Endothelial cell of umbilical vein (primary cell): ENCODE results near the gene ACHE. TPM values are rescaled to one million over a fixed set of nuclear protein-coding genes. Genes with fewer than 3 reads are reported as not detected.

Source experiments
- BruUV-seq: library from RNA; stranded (reverse); fragments of 400-500 nt; replicated peaks from 2 replicates; lab custom pipeline; 2021; lab: Mats Ljungman, UMichigan
- CTCF ChIA-PET: fragments of 300-600, 350-600 bp; sonication (Branson Sonifier 250); formaldehyde crosslinking; loops from one replicate; lab custom pipeline; 2021; ENCODE audit warnings: antibody characterized with exemption, inconsistent platforms; lab: Charles Lee
- POLR2A ChIA-PET: fragments of 300-600, 350-600 bp; sonication (Branson Sonifier 250); formaldehyde crosslinking; loops from one replicate; lab custom pipeline; 2021; ENCODE audit warnings: antibody characterized with exemption, inconsistent platforms; lab: Charles Lee
- DNase-seq: peaks from one replicate; pipeline ENCODE4 v3.0.0-alpha.2; 2011; ENCODE audit warnings: low read depth, low spot score
- FAIRE-seq: peaks from 2 replicates; lab custom pipeline; 2011; peaks lifted over from hg19 to GRCh38; lab: Jason Lieb, UNC
- H2AFZ ChIP-seq: 2 replicates; pipeline ENCODE4 v1.6.0; 2012; ENCODE audit warnings: low read depth, low read length, control low read depth, inconsistent platforms
- H3K27ac ChIP-seq: 2 replicates; pipeline ENCODE4 v1.5.1; 2011; ENCODE audit warnings: low read depth, mild to moderate bottlenecking, control low read depth, low read length, moderate library complexity; ENCODE audit not compliant: insufficient read depth
- H3K27me3 ChIP-seq, 2 experiments: 2 replicates each; pipeline versions ENCODE4 v1.6.0 to v1.6.1; 2011; ENCODE audit warnings: low read length in 2 of 2, mixed read lengths in 1 of 2; ENCODE audit not compliant: control insufficient read depth in 2 of 2, insufficient read depth in 2 of 2
- H3K36me3 ChIP-seq, 2 experiments: 2 replicates in 1 of 2; 3 replicates in 1 of 2; pipeline ENCODE4 v1.5.1; 2011; ENCODE audit warnings: low read length in 2 of 2, mild to moderate bottlenecking in 1 of 2, moderate library complexity in 1 of 2; ENCODE audit not compliant: control insufficient read depth in 2 of 2, insufficient read depth in 2 of 2; ENCODE audit errors: extremely low read depth in 1 of 2
- H3K4me1 ChIP-seq: 3 replicates; pipeline ENCODE4 v1.5.1; 2011; ENCODE audit warnings: mild to moderate bottlenecking, low read length; ENCODE audit not compliant: control insufficient read depth, insufficient read depth; ENCODE audit errors: extremely low read depth
- H3K4me2 ChIP-seq: 2 replicates; pipeline ENCODE4 v1.6.1; 2011; ENCODE audit warnings: low read length, control low read depth, mixed read lengths; ENCODE audit not compliant: insufficient read depth
- H3K4me3 ChIP-seq, 3 experiments: fragments of 200-600 bp in 1 of 3; sonication (generic), shearing (Covaris generic) in 1 of 3; replicated peaks in 1 of 3; 2 replicates each; pipeline ENCODE4 v1.5.1; 2011 to 2016; ENCODE audit warnings: control low read depth in 3 of 3, low read length in 3 of 3, mild to moderate bottlenecking in 2 of 3, inconsistent platforms in 1 of 3, low read depth in 1 of 3, moderate library complexity in 1 of 3; ENCODE audit not compliant: insufficient read depth in 1 of 3
- H3K79me2 ChIP-seq: 2 replicates; pipeline ENCODE4 v1.6.0; 2012; ENCODE audit warnings: low read length, inconsistent platforms; ENCODE audit not compliant: control insufficient read depth, insufficient read depth
- H3K9ac ChIP-seq: replicated peaks from 2 replicates; pipeline ENCODE3; 2011; ENCODE audit warnings: low read length, control low read depth; ENCODE audit not compliant: insufficient read depth; ENCODE audit errors: extremely low read depth
- H3K9me1 ChIP-seq: replicated peaks from 3 replicates; pipeline ENCODE4 v1.6.0; 2011; ENCODE audit warnings: mild to moderate bottlenecking, low read length; ENCODE audit not compliant: control insufficient read depth, insufficient read depth; ENCODE audit errors: extremely low read depth
- H3K9me3 ChIP-seq: replicated peaks from 2 replicates; pipeline ENCODE4 v1.5.1; 2012; ENCODE audit warnings: low read length, inconsistent platforms; ENCODE audit not compliant: control insufficient read depth, insufficient read depth
- H4K20me1 ChIP-seq: replicated peaks from 2 replicates; pipeline ENCODE3; 2011; ENCODE audit warnings: mild to moderate bottlenecking, low read length; ENCODE audit not compliant: control insufficient read depth, insufficient read depth; ENCODE audit errors: extremely low read depth
- EZH2 ChIP-seq: IDR thresholded peaks from 2 replicates; pipeline ENCODE4 v1.6.1; 2012; ENCODE audit warnings: borderline replicate concordance, low read depth, mild to moderate bottlenecking, moderate library complexity, low read length, inconsistent platforms; ENCODE audit not compliant: severe bottlenecking
- FOS ChIP-seq: IDR thresholded peaks from 2 replicates; pipeline ENCODE4 v1.6.1; 2011; ENCODE audit warnings: mild to moderate bottlenecking, low read length, moderate library complexity, borderline replicate concordance; ENCODE audit not compliant: insufficient read depth
- GATA2 ChIP-seq: IDR thresholded peaks from 2 replicates; pipeline ENCODE4 v1.7.0; 2011; ENCODE audit warnings: low read depth, mild to moderate bottlenecking, moderate library complexity, mixed read lengths, low read length; ENCODE audit not compliant: insufficient read length, insufficient read depth
- JUN ChIP-seq: IDR thresholded peaks from 2 replicates; pipeline ENCODE4 v1.6.1; 2011; ENCODE audit warnings: borderline replicate concordance, low read depth; ENCODE audit not compliant: insufficient read length, insufficient read depth
- MYC ChIP-seq: IDR thresholded peaks from one replicate; pipeline ENCODE4 v1.6.1; 2011; ENCODE audit warnings: mild to moderate bottlenecking, low read depth, low read length
- POLR2A ChIP-seq: IDR thresholded peaks from 2 replicates; pipeline ENCODE4 v1.6.1; 2012; ENCODE audit warnings: low read depth, mild to moderate bottlenecking, control low read depth, low read length
- POLR2AphosphoS5 ChIP-seq: IDR thresholded peaks from 2 replicates; pipeline ENCODE4 v1.6.1; 2012; ENCODE audit warnings: low read depth, mild to moderate bottlenecking, control low read depth, low read length, moderate library complexity; ENCODE audit not compliant: insufficient read depth
- dilution Hi-C: fragments of 300-500 bp; cut with MboI; formaldehyde crosslinking; loops from one replicate; pipeline ENCODE4 v1.15.0; 2019; ENCODE audit warnings: low sequenced_read_pairs; ENCODE audit not compliant: extremely low pct_ligation_motif_present
- intact Hi-C: fragments of 100-400 bp; cut with micrococcal nuclease; formaldehyde crosslinking; loops from one replicate; pipeline ENCODE4 v1.10.0; 2022
- polyA plus RNA-seq, 4 experiments: library from polyadenylated mRNA; depleted of rRNA in 3 of 4; stranded (reverse) in 3 of 4; unstranded in 1 of 4; fragments of >200 nt; gene quantifications; 2 replicates each; pipeline versions ENCODE4 v1.2.1 to v1.2.3, GENCODE V29; 2011 to 2012; ENCODE audit warnings: missing spikeins in 1 of 4
- total RNA-seq: library from RNA; stranded (reverse); gene quantifications from 2 replicates; pipeline ENCODE4 v1.2.3, GENCODE V29; 2021
- TF ChIP-seq, protein P1 (sequence below): IDR thresholded peaks from 2 replicates; pipeline ENCODE4 v1.6.1; 2011; ENCODE audit not compliant: insufficient read depth, insufficient read length
- TF ChIP-seq, protein P2 (sequence below), 2 donors: IDR thresholded peaks; 1 replicate in 1 of 2; 2 replicates in 1 of 2; pipeline ENCODE4 v1.5.1; 2011; ENCODE audit warnings: low read length in 2 of 2, mild to moderate bottlenecking in 2 of 2, moderate library complexity in 2 of 2, control low read depth in 1 of 2, inconsistent platforms in 1 of 2, low read depth in 1 of 2; ENCODE audit not compliant: insufficient read depth in 1 of 2; ENCODE audit errors: extremely low read depth in 1 of 2

ACHE gene
- total and polyA plus RNA-seq, 2 donors (not counting 3 experiments of a cell fraction or from before 2014, with no cell fraction given): 0.18 to 0.28 TPM

DNA sequence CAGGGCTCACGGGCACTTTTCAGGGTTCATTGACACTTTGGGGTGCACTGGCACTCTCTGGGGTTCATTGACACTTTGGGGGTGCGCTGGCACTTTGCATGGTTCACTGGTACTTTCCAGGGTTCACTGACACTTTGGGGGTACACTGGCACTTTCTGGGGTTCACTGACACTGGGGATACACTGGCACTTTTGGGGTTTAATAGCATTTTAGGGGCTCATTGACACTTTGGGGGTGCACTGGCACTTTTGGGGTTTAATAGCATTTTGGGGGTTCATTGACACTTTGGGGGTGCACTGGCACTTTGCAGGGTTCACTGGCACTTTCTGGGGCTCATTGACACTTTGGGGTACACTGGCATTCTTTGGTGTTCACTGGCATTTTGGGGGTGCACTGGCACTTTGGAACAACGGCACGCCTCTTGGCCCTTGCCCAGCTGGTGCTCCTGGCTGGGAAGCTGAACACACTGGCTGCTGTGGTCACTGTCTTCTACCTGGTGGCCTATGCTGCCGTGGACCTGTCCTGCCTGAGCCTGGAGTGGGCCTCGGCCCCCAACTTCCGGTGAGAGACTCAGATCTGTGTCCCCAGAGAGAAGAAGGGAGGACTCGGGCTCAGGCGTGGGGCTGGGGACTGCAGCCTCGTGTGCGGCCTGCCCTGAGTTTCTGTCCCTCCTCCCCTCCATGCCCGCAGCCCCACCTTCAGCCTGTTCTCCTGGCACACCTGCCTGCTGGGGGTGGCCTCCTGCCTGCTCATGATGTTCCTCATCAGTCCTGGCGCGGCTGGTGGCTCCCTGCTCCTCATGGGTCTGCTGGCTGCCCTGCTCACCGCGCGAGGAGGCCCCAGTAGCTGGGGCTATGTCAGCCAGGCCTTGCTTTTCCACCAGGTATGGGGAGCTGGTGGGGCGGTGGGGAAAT lies 34.7 kb downstream of the ACHE start:
- H3K9me1 ChIP-seq: no peaks in the 10 kb centered on the region
- no peaks in the 10 kb centered on the region for H3K27me3 ChIP-seq
- no peak overlapping the region for H3K4me2 ChIP-seq
- FAIRE-seq (no peak), DNase-seq (no peak)
- intact Hi-C loops (loop anchor here (10.0 kb wide), 1 partner anchor 276 kb away; the partner anchor contains the start of genes FBXO24 and LRCH4), dilution Hi-C loops (no loop called here)
- H2AFZ ChIP-seq: no peak overlapping the region
- H3K9me3 ChIP-seq: no peaks in the 10 kb centered on the region
- peaks cover 5 to 7% of the 10 kb centered on the region in 2 experiments for H3K36me3 ChIP-seq
- POLR2A ChIA-PET: interaction anchor here (0.7 kb wide), 1 partner anchor 14 kb away, joined by 3 read pairs; the partner anchor contains the start of gene SRRT
- peaks cover 18% of the 10 kb centered on the region for H3K4me1 ChIP-seq
- no peak overlapping the region for H3K9ac ChIP-seq
- BruUV-seq: no TSS peak
- CTCF ChIA-PET: interaction anchor here (1.1 kb wide), 1 partner anchor 9 kb away, joined by 6 read pairs; the partner anchor contains the start of gene SLC12A9
- H4K20me1 ChIP-seq: no peaks in the 10 kb centered on the region
- H3K79me2 ChIP-seq: no peaks in the 10 kb centered on the region
- no peak overlapping the region for H3K27ac ChIP-seq
- no peak overlapping the region for H3K4me3 ChIP-seq
- TF ChIP-seq, protein P1, sequence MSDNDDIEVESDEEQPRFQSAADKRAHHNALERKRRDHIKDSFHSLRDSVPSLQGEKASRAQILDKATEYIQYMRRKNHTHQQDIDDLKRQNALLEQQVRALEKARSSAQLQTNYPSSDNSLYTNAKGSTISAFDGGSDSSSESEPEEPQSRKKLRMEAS: no peak
- TF ChIP-seq FOS (no peak), MYC (no peak), POLR2AphosphoS5 (no peak), JUN (no peak), GATA2 (no peak), EZH2 (no peak), POLR2A (no peak)
- TF ChIP-seq, protein P2, sequence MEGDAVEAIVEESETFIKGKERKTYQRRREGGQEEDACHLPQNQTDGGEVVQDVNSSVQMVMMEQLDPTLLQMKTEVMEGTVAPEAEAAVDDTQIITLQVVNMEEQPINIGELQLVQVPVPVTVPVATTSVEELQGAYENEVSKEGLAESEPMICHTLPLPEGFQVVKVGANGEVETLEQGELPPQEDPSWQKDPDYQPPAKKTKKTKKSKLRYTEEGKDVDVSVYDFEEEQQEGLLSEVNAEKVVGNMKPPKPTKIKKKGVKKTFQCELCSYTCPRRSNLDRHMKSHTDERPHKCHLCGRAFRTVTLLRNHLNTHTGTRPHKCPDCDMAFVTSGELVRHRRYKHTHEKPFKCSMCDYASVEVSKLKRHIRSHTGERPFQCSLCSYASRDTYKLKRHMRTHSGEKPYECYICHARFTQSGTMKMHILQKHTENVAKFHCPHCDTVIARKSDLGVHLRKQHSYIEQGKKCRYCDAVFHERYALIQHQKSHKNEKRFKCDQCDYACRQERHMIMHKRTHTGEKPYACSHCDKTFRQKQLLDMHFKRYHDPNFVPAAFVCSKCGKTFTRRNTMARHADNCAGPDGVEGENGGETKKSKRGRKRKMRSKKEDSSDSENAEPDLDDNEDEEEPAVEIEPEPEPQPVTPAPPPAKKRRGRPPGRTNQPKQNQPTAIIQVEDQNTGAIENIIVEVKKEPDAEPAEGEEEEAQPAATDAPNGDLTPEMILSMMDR (IDR thresholded peaks at IDR 0.05; ENCODE audit: extremely low read depth in 1 of 2, insufficient read depth in 1 of 2, low read depth in 1 of 2, low read length in 2 of 2): no peak
